ENCODE results near the gene CLC.

DNA sequence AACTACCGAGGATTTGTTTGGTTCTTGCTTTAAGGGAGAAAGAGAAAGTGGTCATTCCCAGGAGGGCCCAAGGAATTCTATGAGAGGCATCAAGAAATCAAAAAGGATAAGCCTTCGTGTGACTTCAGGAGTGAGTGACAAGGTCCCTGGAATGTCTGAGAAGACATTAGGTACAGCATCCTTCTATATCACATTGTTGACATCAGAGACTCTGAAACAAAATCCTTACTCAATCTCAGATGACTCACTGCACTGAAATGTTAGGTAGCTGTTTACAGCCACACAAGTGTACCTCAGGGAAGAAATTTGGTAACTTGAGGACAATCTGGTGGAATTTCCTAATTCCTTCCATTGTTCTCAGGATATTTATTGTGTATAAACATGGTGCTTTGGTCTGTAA, 41.4 kb downstream of the CLC start:
- TF ChIP-seq, protein P1, sequence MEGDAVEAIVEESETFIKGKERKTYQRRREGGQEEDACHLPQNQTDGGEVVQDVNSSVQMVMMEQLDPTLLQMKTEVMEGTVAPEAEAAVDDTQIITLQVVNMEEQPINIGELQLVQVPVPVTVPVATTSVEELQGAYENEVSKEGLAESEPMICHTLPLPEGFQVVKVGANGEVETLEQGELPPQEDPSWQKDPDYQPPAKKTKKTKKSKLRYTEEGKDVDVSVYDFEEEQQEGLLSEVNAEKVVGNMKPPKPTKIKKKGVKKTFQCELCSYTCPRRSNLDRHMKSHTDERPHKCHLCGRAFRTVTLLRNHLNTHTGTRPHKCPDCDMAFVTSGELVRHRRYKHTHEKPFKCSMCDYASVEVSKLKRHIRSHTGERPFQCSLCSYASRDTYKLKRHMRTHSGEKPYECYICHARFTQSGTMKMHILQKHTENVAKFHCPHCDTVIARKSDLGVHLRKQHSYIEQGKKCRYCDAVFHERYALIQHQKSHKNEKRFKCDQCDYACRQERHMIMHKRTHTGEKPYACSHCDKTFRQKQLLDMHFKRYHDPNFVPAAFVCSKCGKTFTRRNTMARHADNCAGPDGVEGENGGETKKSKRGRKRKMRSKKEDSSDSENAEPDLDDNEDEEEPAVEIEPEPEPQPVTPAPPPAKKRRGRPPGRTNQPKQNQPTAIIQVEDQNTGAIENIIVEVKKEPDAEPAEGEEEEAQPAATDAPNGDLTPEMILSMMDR (IDR thresholded peaks at IDR 0.05; ENCODE audit: low read depth, low read length) = no peak
- no peak for TF ChIP-seq EZH2phosphoT487 (IDR thresholded peaks at IDR 0.05; ENCODE audit: low read depth)
